NB4 (cell line): ENCODE data around the gene SLC27A1.

Experiments
- DNase-seq: peaks from one replicate; pipeline ENCODE4 v3.0.0; 2010; ENCODE audit warnings: low read depth
- H3K4me3 ChIP-seq: one replicate; pipeline ENCODE4 v1.5.1; 2011; ENCODE audit warnings: mild to moderate bottlenecking, low read depth, low read length, moderate library complexity
- MYC ChIP-seq: IDR thresholded peaks from 2 replicates; pipeline ENCODE4 v1.6.1; 2011; ENCODE audit warnings: low read depth, low read length
- POLR2A ChIP-seq: IDR thresholded peaks from 2 replicates; pipeline ENCODE4 v1.6.1; 2011; ENCODE audit warnings: mild to moderate bottlenecking; ENCODE audit not compliant: insufficient read length; ENCODE audit errors: extremely low read depth
- TF ChIP-seq, protein P1 (sequence below): IDR thresholded peaks from 2 replicates; pipeline ENCODE4 v1.6.1; 2011; ENCODE audit warnings: low read depth, low read length
- TF ChIP-seq, protein P2 (sequence below): IDR thresholded peaks from one replicate; pipeline ENCODE4 v1.5.1; 2012; ENCODE audit warnings: low read depth, low read length

Gene SLC27A1

DNA sequence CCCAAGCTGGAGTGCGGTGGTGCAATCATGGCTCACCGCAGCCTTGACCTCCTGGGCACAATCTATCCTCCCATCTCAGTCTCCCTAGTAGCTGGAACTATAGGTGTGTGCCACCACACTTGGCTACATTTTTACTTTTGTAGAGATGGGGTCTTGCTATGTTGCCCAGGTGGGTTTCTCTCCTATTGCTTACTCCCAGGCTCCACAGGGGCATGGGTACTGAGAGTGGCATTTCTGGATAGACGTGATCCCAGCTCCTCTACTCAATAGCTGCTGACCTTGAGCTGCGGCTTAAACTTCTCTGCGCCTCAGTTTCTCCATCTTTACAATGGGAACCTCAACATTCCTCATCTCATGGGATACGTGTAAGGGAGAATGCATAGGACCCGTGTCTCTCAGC, 38.9 kb upstream of the SLC27A1 start:
- no peak overlapping the region for H3K4me3 ChIP-seq
- TF ChIP-seq MYC (no peak), POLR2A (no peak)
- TF ChIP-seq, protein P1, sequence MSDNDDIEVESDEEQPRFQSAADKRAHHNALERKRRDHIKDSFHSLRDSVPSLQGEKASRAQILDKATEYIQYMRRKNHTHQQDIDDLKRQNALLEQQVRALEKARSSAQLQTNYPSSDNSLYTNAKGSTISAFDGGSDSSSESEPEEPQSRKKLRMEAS = no peak
- TF ChIP-seq, protein P2, sequence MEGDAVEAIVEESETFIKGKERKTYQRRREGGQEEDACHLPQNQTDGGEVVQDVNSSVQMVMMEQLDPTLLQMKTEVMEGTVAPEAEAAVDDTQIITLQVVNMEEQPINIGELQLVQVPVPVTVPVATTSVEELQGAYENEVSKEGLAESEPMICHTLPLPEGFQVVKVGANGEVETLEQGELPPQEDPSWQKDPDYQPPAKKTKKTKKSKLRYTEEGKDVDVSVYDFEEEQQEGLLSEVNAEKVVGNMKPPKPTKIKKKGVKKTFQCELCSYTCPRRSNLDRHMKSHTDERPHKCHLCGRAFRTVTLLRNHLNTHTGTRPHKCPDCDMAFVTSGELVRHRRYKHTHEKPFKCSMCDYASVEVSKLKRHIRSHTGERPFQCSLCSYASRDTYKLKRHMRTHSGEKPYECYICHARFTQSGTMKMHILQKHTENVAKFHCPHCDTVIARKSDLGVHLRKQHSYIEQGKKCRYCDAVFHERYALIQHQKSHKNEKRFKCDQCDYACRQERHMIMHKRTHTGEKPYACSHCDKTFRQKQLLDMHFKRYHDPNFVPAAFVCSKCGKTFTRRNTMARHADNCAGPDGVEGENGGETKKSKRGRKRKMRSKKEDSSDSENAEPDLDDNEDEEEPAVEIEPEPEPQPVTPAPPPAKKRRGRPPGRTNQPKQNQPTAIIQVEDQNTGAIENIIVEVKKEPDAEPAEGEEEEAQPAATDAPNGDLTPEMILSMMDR = no peak
- DNase-seq = no peak

DNA sequence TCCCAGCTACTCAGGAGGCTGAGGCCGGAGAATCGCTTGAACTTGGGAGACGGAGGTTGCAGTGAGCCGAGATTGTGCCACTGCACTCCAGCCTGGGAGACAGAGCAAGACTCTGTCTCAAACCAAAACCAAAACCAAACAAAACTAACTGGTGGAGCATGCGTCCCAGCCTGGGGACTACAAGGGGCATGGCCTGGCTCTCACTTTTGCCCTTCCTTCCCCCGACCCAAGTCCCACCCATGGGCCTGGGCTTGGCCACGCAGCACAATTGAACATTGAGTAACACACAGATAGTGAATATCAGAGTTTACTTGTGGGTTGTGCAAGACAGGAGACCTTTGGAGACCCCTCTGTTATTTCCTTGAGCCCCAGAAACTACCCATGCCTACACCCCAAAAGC, 35.1 kb upstream of the SLC27A1 start:
- TF ChIP-seq POLR2A = no peak
- TF ChIP-seq, protein P1 = no peak
- TF ChIP-seq, protein P2 = no peak
- no peak for TF ChIP-seq MYC
- DNase-seq = no peak
- no peak overlapping the region for H3K4me3 ChIP-seq

GRCh38 chr19:17436094-17436873, 34.0 kb upstream of the SLC27A1 start:
- no peak for DNase-seq
- TF ChIP-seq POLR2A (no peak), MYC (no peak)
- TF ChIP-seq, protein P1 = no peak
- TF ChIP-seq, protein P2 = no peak
- no peak overlapping the region for H3K4me3 ChIP-seq

DNA sequence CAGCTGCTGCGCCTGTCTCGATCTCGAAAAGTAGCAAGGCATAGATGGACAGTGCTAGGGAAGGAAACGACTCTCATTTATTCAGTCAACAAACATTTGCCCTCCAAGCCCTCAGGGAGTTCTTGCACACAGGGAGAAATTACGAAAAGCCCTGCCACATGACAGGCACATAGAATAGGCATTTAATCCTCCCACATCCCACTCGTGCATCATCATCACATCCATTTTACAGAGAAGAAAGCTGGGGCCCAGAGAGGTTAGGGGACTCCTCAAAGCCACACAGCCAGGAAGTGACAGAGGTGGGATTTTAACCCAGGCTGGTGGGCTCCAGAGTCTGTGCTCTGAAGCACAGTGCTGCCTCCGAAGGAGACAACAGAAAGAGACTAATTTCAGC, 33.5 kb upstream of the SLC27A1 start:
- no peak overlapping the region for H3K4me3 ChIP-seq
- TF ChIP-seq, protein P2 = no peak
- TF ChIP-seq POLR2A = no peak
- no peak for TF ChIP-seq MYC
- TF ChIP-seq, protein P1 = no peak
- DNase-seq = no peak

DNA sequence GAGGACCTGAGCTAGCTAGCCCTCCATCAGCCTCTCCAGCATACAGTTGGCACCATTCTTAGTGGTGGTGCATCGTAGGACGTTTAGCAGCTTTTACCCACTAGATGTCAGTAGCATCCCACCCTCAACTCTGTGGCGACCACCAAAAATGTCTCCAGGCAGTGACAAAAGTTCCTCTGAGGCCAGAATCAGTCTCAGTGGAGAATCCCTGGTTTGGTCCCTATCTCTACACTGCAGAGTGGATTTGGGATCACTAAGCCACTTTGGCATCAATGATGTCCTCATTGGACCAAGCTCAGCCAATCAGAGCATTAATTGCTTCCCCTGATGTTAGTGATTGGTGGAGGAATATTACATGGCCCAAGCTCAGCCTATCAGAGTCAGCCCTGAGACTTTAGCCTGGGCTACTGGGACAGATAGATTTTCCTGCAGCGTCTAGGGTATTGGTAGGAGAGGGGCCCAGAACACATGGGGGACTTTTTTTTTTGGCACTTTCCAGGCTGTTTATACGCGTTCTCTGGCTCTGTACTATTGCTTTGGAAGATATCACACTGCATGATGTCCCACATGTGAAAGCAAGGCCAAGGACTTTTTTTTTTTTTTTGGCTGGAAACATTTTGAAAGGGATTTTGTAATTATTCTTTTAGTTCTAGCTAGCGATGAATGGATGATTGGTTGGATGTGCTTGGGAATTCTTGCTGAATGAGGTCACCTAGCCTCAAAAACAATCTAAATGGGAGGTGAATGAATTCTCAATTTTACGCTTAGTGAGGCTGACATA, 28.9 kb upstream of the SLC27A1 start:
- TF ChIP-seq, protein P1 = no peak
- TF ChIP-seq, protein P2 = peak; percentile 38
- no peak for TF ChIP-seq POLR2A
- no peak for TF ChIP-seq MYC
- no peak overlapping the region for H3K4me3 ChIP-seq
- DNase-seq = peak; percentile 58
